ENCODE data around the gene TNNT1.

TNNT1 gene

GRCh38 chr19:55161571-55162322 lies 12.7 kb upstream of the TNNT1 start:
- Histone ChIP-seq H3K9me3 (ENCODE audit: control insufficient read depth, low read length) (no peaks in the 10 kb centered on the region), H2AFZ (no peak overlapping the region), H3K4me2 (ENCODE audit: low read length) (no peak overlapping the region), H3K79me2 (no peaks in the 10 kb centered on the region), H3K36me3 (ENCODE audit: control insufficient read depth, insufficient read depth, low read length) (no peaks in the 10 kb centered on the region), H3K4me1 (peaks cover under 1% of the 10 kb centered on the region), H3K27me3 (ENCODE audit: control insufficient read depth, insufficient read depth, low read length) (no peaks in the 10 kb centered on the region), H3K4me3 (ENCODE audit: low read depth, low read length) (no peak overlapping the region), H3K9ac (no peak overlapping the region), H3K27ac (no peak overlapping the region)
- no peak for TF ChIP-seq CTCF (IDR thresholded peaks at IDR 0.05)

GRCh38 chr19:55160986-55161365 lies 12.0 kb upstream of the TNNT1 start:
- no peak for TF ChIP-seq CTCF (IDR thresholded peaks at IDR 0.05)
- Histone ChIP-seq H3K4me1 (no peaks in the 10 kb centered on the region), H3K9me3 (ENCODE audit: control insufficient read depth, low read length) (no peaks in the 10 kb centered on the region), H3K27ac (no peak overlapping the region), H3K4me3 (ENCODE audit: low read depth, low read length) (no peak overlapping the region), H3K9ac (no peak overlapping the region), H3K79me2 (no peaks in the 10 kb centered on the region), H3K4me2 (ENCODE audit: low read length) (no peak overlapping the region), H3K36me3 (ENCODE audit: control insufficient read depth, insufficient read depth, low read length) (no peaks in the 10 kb centered on the region), H3K27me3 (ENCODE audit: control insufficient read depth, insufficient read depth, low read length) (no peaks in the 10 kb centered on the region), H2AFZ (no peak overlapping the region)

- Histone ChIP-seq H3K79me2 (no peaks in the 10 kb centered on the region), H3K4me1 (no peaks in the 10 kb centered on the region), H3K9me3 (ENCODE audit: control insufficient read depth, low read length) (no peaks in the 10 kb centered on the region), H3K4me3 (ENCODE audit: low read depth, low read length) (no peak overlapping the region), H3K36me3 (ENCODE audit: control insufficient read depth, insufficient read depth, low read length) (no peaks in the 10 kb centered on the region), H3K4me2 (ENCODE audit: low read length) (no peak overlapping the region), H2AFZ (no peak overlapping the region), H3K9ac (no peak overlapping the region), H3K27ac (no peak overlapping the region), H3K27me3 (ENCODE audit: control insufficient read depth, insufficient read depth, low read length) (no peaks in the 10 kb centered on the region)
- peak; percentile 93 for TF ChIP-seq CTCF (IDR thresholded peaks at IDR 0.05)
Measured at GRCh38 chr19:55160128-55160985, 11.4 kb upstream of the TNNT1 start.

- H3K79me2 ChIP-seq, result no peaks in the 10 kb centered on the region
- H3K9me3 ChIP-seq (ENCODE audit: control insufficient read depth, low read length), result no peaks in the 10 kb centered on the region
- H3K27me3 ChIP-seq (ENCODE audit: control insufficient read depth, insufficient read depth, low read length), result no peaks in the 10 kb centered on the region
- no peak overlapping the region for H3K27ac ChIP-seq
- no peak overlapping the region for H3K4me2 ChIP-seq (ENCODE audit: low read length)
- H3K36me3 ChIP-seq (ENCODE audit: control insufficient read depth, insufficient read depth, low read length), result no peaks in the 10 kb centered on the region
- no peak overlapping the region for H3K4me3 ChIP-seq (ENCODE audit: low read depth, low read length)
- TF ChIP-seq CTCF (IDR thresholded peaks at IDR 0.05), result no peak
- no peak overlapping the region for H3K9ac ChIP-seq
- H2AFZ ChIP-seq, result no peak overlapping the region
- no peaks in the 10 kb centered on the region for H3K4me1 ChIP-seq
Measured at GRCh38 chr19:55158848-55159749, 10.1 kb upstream of the TNNT1 start.
